GM18907 (cell line): ENCODE results near the gene UFM1.
A peak's percentile ranks its signal among the peaks of the same experiment; 100 is the strongest.
"Not testable (repeated sequence)": the region's sequence is repeated elsewhere in the genome, so short reads cannot be mapped to it uniquely, and the experiment has no call there.

ENCODE experiments used
- ATAC-seq: cut with Tn5 transposase; IDR thresholded peaks from one replicate; pipeline ENCODE4 v1.9.1; 2021; ENCODE audit warnings: mild to moderate bottlenecking, moderate library complexity; ENCODE audit not compliant: unreplicated experiment

UFM1 gene

GRCh38 chr13:38363746-38364145 lies 14.1 kb downstream of the UFM1 start:
- not testable (repeated sequence) for ATAC-seq

GRCh38 chr13:38365661-38366060 lies 16.0 kb downstream of the UFM1 start:
- ATAC-seq, result no peak

- ATAC-seq, result peak; percentile 58
Measured at GRCh38 chr13:38366954-38367645, 17.4 kb downstream of the UFM1 start.

GRCh38 chr13:38369058-38369457 lies 19.4 kb downstream of the UFM1 start:
- ATAC-seq, result no peak

- ATAC-seq, result not testable (repeated sequence)
Measured at GRCh38 chr13:38370096-38370495, 20.4 kb downstream of the UFM1 start.

GRCh38 chr13:38372820-38373383 lies 23.3 kb downstream of the UFM1 start:
- no peak for ATAC-seq

GRCh38 chr13:38376546-38376945 lies 26.9 kb downstream of the UFM1 start:
- ATAC-seq, result no peak

GRCh38 chr13:38381890-38382289 lies 32.2 kb downstream of the UFM1 start:
- ATAC-seq, result no peak

GRCh38 chr13:38382946-38383345 lies 33.3 kb downstream of the UFM1 start:
- ATAC-seq, result no peak

- no peak for ATAC-seq
Measured at GRCh38 chr13:38384171-38384570, 34.5 kb downstream of the UFM1 start.

GRCh38 chr13:38385153-38385891 lies 35.7 kb downstream of the UFM1 start:
- ATAC-seq, result no peak

- no peak for ATAC-seq
Measured at GRCh38 chr13:38386421-38386820, 36.8 kb downstream of the UFM1 start.

GRCh38 chr13:38391341-38391740 lies 41.7 kb downstream of the UFM1 start:
- no peak for ATAC-seq

- no peak for ATAC-seq
Measured at GRCh38 chr13:38394777-38395496, 45.3 kb downstream of the UFM1 start.

- no peak for ATAC-seq
Measured at GRCh38 chr13:38395497-38395788, 45.8 kb downstream of the UFM1 start.

- no peak for ATAC-seq
Measured at GRCh38 chr13:38398711-38399493, 49.3 kb downstream of the UFM1 start.

GRCh38 chr13:38399535-38399934 lies 49.9 kb downstream of the UFM1 start:
- no peak for ATAC-seq

- no peak for ATAC-seq
Measured at GRCh38 chr13:38401276-38401675, 51.6 kb downstream of the UFM1 start.

- ATAC-seq, result no peak
Measured at GRCh38 chr13:38405216-38405615, 55.6 kb downstream of the UFM1 start.

- ATAC-seq, result no peak
Measured at GRCh38 chr13:38409771-38410170, 60.1 kb downstream of the UFM1 start.

GRCh38 chr13:38412266-38412665 lies 62.6 kb downstream of the UFM1 start:
- no peak for ATAC-seq
